ENCODE data around the gene TMA7B.
A peak's percentile ranks its signal among the peaks of the same experiment; 100 is the strongest.

- peak in 4 of 6 experiments; percentile 16 to 50 (median 46) for TF ChIP-seq CTCF (IDR thresholded peaks at IDR 0.05)
- TF ChIP-seq POLR2A (IDR thresholded peaks at IDR 0.05) = no peak
Observed at GRCh38 chr22:39959640-39960447, at the start of gene TMA7B.

All from Peyer's patch (tissue), 4 donors.